Kidney tubule cell (primary cell): Measurements from ENCODE around the gene MAPK6.
A peak's percentile ranks its signal among the peaks of the same experiment; 100 is the strongest.
"Not testable (repeated sequence)": the region's sequence is repeated elsewhere in the genome, so short reads cannot be mapped to it uniquely, and the experiment has no call there.

Experiments used
- DNase-seq: peaks from one replicate; pipeline ENCODE4 v3.0.0-alpha.2; 2018; ENCODE audit warnings: low spot score

Gene MAPK6

DNA sequence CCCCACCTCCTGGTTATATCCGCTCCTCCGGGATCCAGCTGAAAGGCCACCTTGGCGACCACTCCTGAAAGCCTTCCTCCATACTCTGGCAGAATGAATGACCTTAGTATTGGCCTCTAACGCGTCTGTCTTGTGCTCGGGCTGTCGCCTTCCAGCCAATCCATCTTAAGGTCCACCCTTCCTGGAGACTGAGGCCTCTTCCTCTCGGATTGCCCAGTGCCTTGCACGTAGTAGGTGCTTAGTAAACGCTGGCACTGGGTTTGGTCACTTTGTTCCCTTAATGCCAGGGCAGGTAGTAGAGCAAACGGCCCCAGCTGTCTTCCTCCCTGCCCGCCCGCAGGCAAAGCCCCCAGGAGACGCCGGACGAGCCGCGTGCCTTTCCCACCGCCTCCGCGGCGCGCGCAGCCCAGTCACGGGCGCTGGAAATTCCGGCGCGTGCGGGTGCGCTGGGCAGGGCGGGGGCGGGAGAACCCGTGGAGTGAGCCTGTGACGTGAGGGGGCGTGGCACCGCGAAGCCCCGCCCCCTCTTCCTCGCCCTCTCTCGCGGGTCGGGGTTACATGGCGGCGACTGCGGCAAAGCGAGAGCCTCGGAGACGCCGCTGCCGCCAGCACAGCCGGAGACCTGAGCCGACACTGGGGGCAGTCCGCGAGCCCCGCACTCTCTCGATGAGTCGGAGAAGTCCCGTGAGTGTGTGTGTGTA is at the start of gene MAPK6:
Gene MAPK6 (plus strand): TSS at position 527 of the 701 bp plus-strand sequence. CDS start 27,242 bp downstream, outside the sequence.
- DNase-seq = peak; percentile 94

GRCh38 chr15:51969728-51970127 is 49.3 kb upstream of the MAPK6 start:
- peak; percentile 22 for DNase-seq

DNA sequence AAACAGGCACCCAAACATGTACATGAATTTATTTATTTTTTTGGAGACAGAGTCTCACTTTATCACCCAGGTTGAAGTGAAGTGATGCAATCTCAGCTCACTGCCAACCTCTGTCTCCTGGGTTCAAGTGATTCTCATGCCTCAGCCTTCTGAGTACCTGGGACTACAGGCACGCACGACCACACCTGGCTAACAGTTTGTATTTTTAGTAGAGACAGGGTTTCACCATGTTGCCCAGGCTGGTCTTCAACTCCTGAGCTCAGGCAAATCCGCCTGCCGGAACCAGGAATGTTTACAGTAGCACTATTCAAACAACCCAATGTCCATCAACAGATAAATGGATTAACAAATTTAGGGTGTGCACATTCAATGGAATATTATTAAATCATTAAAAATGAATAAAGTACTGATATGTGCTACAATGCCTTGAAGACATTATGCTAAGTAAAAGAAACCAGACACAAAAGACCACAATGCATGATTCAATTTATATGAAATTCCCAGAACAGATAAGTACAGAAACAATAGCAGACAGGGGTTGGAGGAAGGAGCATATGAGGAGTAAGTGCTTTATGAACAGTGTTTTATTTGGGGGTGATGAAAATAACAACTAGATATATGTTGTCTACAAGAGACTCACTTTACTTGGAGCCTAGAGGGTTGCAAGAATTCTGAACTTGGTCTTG is 48.7 kb upstream of the MAPK6 start:
- no peak for DNase-seq

DNA sequence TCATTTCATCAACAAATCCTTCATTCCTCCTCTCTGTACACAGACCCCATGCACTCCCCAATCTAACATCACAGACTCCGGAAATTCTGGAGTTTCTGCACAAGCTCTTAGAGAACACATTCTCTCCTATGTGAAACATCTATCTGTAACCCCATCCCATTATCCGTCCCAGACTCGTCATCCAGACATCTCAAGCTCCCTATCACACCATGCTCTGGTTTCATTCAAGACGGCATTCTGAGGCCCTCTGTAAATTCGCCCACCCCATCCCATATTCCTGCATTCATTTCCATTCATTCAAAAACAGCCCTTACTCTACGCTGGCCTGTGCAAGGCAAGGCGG is 48.0 kb upstream of the MAPK6 start:
- DNase-seq = no peak

- DNase-seq = peak; percentile 97
Measured at GRCh38 chr15:51971375-51972133, 47.5 kb upstream of the MAPK6 start, which contains the start of gene LEO1. TSS of gene LEO1 (minus strand) at chr15:51971778. CDS start at chr15:51971745, 33 bp downstream.

GRCh38 chr15:51973220-51973619 is 45.8 kb upstream of the MAPK6 start:
- DNase-seq = no peak

DNA sequence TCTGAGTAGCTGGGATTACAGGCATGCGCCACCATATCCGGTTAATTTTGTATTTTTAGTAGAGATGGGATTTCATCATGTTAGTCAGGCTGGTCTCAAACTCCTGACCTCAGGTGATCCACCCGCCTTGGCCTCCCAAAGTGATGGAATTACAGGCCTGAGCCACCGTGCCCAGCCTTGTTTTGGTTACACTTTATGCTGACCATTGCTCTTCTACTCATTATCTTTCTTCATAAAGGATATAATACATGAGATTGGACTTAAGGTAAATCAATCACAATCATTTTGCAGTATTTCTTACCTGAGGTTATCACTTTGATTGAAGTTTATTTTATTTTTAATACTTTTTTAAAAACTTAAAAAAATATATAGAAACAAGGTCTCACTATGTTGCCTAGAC is 45.2 kb upstream of the MAPK6 start:
- DNase-seq = no peak

DNA sequence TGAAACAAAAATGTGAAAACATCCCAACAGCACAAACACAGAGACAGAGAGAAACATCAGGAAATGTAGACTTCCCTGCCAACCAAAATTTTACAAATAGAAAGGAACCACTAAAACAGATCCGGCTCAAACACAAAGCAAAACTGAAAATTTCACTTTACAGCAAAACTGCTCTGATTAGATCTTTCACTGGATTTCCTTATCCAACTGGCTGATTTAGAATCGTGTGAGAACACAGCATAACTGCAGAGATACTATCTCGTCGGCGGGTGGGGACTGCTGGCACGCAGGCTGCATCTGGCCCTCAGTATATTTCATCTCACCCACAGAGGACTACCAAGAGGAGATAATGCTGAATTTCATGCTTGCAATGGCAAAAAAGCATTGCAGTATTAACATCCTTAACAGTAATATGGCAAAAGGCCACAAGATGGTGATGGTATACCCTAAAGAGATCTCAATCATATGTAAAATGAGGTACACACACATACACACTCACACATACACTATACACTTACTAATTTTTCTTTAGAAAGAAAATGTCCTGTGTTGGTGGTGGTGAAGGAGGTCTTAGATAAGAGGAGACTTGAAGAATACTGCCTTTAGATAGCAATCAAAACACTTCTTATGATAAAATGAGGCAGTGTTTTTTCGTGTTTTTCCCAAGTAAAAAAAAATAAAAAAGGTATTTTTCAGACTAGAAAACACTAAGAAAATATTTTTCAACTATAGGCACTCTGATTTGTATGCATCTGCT is 36.8 kb upstream of the MAPK6 start:
- DNase-seq = peak; percentile 68

DNA sequence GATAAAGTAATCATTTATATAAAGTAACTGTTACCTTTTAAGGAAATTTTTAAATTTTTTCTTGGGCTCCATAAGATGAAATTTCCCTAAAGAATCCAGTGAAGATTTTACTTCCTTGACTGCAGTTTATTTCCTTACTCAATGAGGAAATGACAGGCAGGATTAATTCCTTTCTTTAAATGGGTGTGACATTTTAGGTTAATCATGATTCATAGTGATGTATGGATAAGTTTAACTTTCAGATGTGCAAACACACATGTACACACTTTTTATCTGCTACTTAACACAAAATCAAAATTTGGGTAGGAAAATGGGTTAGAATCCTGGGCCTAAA is 36.3 kb upstream of the MAPK6 start:
- DNase-seq = no peak

GRCh38 chr15:51991141-51991540 is 27.9 kb upstream of the MAPK6 start:
- DNase-seq = no peak

DNA sequence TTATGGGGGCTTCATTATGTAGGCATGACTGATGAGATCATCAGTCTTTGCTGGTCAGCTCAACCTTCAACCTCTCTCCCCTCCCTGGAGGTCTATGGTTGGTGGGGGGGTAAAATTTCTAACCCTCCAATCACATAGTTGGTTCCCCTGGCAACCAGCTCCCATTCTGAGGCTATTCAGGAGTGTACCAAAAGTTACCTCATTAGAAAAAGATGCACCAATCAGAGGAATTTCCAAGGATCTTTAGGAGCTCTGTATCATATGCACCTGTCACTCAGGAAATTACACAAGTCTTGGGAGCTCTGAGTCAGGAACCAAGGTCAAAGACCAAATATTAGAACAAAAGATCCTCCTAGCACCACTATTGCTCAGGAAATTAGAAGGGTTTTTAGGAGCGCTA is 26.1 kb upstream of the MAPK6 start:
- DNase-seq = peak; percentile 72

GRCh38 chr15:52002351-52002750 is 16.7 kb upstream of the MAPK6 start:
- DNase-seq = no peak

DNA sequence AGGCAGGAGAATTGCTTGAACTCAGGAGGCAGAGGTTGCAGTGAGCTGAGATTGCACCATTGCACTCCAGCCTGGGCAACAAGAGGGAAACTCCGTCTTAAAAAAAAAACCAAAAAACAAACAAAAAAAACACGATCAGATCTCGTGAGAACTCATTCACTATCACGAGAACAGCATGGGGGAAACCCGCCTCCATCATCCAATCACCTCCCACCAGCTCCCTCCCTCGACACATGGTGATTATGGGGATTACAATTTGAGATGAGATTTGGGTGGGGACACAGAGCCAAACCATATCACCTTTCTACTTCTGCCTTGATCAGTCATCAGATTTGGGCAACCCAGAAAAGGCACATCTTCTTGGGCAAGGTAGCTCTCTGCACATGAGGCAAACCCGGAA is 15.9 kb upstream of the MAPK6 start:
- DNase-seq = not testable (repeated sequence)

- DNase-seq = no peak
Measured at GRCh38 chr15:52003710-52004109, 15.3 kb upstream of the MAPK6 start.

- DNase-seq = no peak
Measured at GRCh38 chr15:52004806-52005205, 14.2 kb upstream of the MAPK6 start.

GRCh38 chr15:52005748-52006701 is 13.0 kb upstream of the MAPK6 start:
- peak; percentile 65 for DNase-seq

DNA sequence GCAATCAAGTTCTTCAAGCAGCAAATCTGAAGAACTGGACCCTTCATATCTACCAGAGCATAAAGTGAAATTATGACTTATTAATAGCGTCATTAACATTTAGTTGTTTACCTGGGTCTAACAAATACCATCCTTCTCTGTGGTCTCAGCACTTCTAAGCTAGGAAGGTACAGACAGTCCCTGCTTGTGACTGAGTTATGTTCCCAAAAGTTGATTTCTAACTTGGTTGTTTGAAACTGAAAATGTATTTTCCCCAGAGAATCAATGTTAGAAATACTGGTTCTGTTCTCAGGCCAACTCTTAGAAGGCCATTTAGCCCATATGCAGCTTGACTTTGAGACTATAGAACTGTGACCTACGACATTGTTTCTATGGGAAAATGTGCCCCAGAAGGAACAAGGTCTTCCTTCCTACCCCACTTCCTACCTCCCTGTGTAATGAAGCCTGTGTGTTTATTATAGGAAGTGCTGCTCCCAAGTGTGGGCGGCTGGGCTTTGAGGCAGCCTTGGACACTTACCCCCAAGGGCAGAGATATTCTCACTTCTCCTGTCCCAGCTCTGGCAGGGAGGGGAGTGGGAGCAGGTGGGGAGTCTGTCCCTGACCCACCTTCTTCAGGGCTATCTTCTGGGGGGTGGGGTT is 12.2 kb upstream of the MAPK6 start:
- DNase-seq = no peak

DNA sequence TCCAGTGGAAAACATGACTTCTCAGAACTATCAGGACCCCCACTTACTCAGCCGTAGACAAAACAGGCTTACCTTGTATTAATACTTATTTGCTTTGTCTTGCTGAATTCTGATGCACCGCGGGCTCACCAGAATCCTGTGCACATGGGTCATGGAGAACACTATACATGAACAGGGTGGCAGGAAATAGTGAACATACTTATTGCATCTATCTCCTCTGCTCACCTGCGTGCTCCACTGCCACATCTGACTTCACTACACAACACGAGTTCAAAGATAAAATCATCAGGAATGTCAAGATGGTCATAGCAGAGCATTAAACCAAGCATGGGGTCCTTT is 10.7 kb upstream of the MAPK6 start:
- DNase-seq = no peak

DNA sequence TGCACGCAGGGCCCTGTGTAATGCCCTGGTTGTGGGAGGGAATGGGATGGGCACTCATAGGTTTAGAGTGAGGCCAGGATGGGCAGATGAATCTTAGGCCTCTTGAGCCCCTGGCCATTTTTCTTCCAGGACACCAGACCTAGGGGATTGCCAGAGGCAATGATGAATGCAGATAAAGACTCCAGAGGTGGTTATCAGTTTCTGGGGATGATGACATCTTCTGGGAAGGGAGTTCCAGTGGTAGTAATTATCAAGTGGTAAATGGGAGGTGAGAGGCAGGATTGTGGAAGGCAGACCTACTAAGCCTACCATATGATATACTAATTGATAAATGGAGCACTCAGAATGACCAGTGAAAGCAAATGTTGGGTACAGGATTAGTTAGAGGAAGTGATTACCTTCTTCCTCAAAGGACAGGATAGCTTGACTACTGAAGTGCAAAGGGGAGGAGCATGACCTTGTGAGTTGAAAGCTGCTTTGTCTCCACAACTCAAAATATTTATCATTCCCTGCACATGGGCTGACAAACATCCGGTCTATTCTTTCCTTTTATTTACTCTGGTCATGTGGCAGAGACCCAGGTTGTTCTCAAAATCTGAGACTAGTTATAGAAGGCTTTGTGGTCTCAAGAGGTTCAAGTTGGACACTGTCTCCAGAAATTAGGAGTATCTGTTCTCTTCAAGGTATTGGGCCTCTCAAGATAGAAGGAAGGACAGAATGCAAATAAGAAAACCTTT is 10.2 kb upstream of the MAPK6 start:
- peak; percentile 37 for DNase-seq
